GM21528 (cell line): ENCODE measurements around the gene RPS6KA5.
A peak's percentile ranks its signal among the peaks of the same experiment; 100 is the strongest.
"Not testable (repeated sequence)": the region's sequence is repeated elsewhere in the genome, so short reads cannot be mapped to it uniquely, and the experiment has no call there.

Source experiments
- ATAC-seq: cut with Tn5 transposase; IDR thresholded peaks from one replicate; pipeline ENCODE4 v1.9.1; 2021; ENCODE audit warnings: mild to moderate bottlenecking, moderate library complexity; ENCODE audit not compliant: unreplicated experiment, low FRiP score

RPS6KA5 gene

GRCh38 chr14:91060351-91061055 lies at the start of gene RPS6KA5:
Gene RPS6KA5 (minus strand): TSS chr14:91060641. CDS start chr14:91060434, 207 bp downstream.
- ATAC-seq, result peak; percentile 93

DNA sequence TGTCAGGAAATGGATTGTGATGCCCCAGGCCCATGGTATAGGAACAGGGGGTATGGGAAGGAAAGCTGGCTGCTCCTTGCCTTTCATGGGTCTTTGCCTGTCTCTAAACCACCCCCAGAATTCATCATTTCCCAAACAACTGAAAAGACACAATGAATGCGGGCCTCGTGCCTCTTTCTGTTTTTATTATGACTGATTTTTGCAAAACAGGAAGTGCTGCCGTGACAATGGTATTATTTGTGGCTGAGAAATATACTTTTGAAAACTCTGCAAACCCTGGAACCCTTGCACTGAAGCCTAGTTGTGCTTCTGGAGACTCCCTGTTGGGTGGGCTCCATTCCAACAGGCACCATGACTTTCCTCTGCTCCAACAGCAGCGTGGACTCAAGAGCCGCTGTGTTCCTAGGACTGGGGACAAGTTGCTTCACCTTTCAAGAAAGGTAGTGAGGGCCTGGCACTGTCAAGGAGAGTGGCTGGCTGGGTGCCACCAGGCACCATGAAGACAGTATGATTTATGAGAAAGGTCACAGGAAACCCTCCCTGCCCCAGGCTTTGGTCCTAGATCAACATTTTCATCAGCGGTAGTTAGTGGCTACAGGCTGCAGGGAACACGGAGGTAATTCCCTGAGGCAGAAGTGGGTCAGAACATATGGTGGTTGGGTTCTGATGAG lies 48.6 kb upstream of the RPS6KA5 start:
- ATAC-seq, result no peak

GRCh38 chr14:91103116-91103515 lies 42.7 kb upstream of the RPS6KA5 start:
- no peak for ATAC-seq

DNA sequence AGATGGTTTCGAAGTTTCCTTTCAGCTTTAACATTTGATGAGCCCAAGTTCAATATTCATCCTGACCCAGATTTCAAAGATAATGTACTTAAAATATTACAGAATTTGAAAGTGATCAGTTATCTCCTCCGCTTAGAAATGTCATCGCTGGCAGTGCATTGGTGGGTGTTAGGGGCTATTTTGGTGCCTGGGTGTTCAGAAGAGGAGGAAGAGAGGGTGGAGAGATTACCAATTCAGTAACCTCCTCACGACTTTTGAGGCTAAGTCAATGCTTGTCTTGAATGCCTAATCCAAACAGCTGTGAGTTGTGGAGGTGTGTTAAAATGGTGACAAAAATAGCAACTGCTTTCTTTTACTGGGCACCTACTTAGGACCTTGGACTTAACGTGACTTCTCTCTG lies 39.7 kb upstream of the RPS6KA5 start:
- no peak for ATAC-seq

DNA sequence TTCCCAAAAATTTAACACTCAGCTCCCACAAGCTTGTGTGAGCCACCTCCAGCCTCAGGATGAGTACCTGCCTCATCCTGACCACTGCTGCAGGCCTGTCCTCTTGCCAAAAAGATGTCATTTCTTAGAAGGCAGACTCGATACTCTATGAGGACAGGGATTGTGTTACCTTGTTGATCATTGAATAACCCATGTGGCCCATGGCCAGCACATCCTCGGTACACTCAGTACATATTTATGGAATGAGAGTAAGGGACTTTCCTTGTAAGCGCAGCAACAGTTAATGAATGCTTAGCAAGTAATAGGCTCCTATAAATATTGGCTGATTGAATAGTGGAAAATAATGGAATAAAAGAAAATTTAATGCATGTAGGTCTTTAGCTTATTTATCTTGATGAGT lies 38.1 kb upstream of the RPS6KA5 start:
- ATAC-seq, result no peak

DNA sequence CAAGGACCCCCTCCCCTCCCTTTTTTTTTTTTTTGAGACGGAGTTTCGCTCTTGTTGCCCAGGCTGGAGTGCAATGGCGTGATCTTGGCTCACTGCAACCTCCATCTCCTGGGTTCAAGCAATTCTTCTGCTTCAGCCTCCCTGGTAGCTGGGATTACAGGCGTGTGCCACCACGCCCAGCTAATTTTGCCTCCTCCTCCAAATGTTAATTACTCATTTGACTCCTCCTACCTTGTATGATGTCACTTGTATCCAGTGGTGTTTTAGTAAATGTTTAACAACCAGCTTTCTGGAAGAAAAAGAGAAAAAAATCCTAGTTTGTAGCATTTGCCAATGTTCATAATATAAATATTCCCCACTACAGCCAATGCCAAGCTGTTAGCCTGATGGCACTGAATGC lies 37.2 kb upstream of the RPS6KA5 start:
- not testable (repeated sequence) for ATAC-seq

GRCh38 chr14:91095178-91095577 lies 34.7 kb upstream of the RPS6KA5 start:
- no peak for ATAC-seq

- no peak for ATAC-seq
These were observed 34.3 kb upstream of the RPS6KA5 start for GRCh38 chr14:91094772-91095171.

DNA sequence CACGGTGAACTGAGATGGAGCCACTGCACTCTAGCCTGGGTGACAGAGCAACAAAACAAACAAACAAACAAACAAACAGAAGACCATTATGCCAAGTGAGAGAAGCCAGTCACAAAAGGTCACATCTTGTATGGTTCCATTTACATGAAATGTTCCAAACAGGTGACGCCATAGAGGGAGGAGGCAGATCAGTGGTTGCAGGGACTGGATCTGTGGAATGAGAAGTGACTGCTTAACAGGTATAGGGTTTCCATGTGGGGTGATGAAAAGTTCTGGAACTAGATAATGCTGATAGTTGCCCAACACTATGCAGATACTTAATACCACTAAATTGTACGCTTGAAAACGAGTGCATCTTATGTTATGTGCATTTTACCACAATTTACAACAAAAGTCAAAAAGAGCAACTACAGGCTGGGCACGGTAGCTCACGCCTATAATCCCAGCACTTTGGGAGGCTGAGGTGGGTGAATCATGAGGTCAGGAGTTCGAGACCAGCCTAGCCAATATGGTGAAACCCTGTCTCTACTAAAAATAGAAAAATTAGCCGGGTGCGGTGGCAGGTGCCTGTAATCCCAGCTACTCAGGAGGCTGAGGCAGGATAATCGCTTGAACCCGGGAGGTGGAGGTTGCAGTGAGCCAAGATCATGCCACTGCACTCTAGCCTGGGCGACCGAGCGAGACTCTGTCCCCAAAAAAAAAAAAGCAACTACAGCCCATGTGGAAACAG lies 33.5 kb upstream of the RPS6KA5 start:
- ATAC-seq, result not testable (repeated sequence)

GRCh38 chr14:91092073-91092472 lies 31.6 kb upstream of the RPS6KA5 start:
- no peak for ATAC-seq

DNA sequence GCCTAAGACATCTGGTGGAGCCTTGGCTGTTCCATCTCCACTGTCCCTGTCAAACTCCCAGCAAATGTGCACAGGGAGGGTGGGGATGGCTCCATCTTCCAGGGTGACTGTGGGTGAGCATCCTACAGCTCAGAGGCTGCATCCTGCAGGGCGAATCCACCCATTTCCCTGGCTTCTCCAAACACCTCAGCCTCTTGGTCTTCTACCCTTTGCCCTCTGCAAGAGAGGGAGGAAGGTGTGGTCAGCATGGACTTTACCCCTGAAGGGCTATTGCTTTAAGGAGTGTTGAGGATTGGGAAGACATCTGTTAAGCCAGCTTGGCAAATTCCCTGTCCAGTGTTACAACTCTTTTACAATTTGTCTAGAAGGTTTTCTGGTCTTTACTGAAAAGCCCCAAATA lies 30.3 kb upstream of the RPS6KA5 start:
- no peak for ATAC-seq

GRCh38 chr14:91089958-91090535 lies 29.6 kb upstream of the RPS6KA5 start:
- no peak for ATAC-seq

DNA sequence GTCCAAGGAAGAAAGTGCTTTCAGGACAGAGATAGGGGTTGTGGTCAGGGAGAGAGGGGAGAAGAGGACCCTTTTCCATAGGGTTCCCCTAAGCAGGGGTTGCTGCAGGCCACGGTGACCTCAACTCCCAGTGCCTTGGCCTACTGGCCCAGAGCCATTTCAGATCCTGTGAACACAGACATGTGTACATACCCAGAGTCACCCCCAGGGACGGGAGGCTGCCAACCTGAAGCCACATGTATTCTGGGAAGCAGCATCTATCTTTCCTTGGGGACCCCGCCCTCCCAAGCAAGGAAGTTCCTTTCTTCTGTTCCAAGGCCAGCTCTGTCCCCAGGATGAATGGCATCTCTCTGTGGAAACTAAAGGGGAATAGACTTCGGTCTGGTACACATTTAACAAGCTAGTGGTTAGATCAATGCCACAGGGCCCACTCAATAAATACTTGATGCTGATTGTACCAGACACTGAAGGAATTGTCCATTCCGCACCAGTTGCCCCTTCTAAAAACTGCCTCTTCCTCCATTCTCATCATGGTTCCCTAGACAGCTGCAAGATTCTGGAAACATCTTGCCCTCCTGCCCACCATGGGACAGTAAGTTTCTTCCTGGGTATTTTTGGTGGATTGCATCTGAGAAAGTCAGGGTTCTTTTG lies 28.3 kb upstream of the RPS6KA5 start:
- no peak for ATAC-seq

- ATAC-seq, result not testable (repeated sequence)
These were observed 27.0 kb upstream of the RPS6KA5 start for GRCh38 chr14:91087470-91087869.

GRCh38 chr14:91084516-91084915 lies 24.1 kb upstream of the RPS6KA5 start:
- no peak for ATAC-seq

GRCh38 chr14:91082282-91082681 lies 21.8 kb upstream of the RPS6KA5 start:
- ATAC-seq, result no peak

- ATAC-seq, result no peak
These were observed 19.6 kb upstream of the RPS6KA5 start for GRCh38 chr14:91080071-91080470.

GRCh38 chr14:91078095-91078737 lies 17.8 kb upstream of the RPS6KA5 start:
- no peak for ATAC-seq

GRCh38 chr14:91075553-91075952 lies 15.1 kb upstream of the RPS6KA5 start:
- ATAC-seq, result no peak

GRCh38 chr14:91070572-91070971 lies 10.1 kb upstream of the RPS6KA5 start:
- no peak for ATAC-seq
